ENCODE results near the gene TSPY3. TPM values are rescaled to one million over a fixed set of nuclear protein-coding genes. Genes with fewer than 3 reads are reported as not detected.
"Not testable (repeated sequence)": the region's sequence is repeated elsewhere in the genome, so short reads cannot be mapped to it uniquely, and the experiment has no call there.

Gene TSPY3
- polyA plus RNA-seq (2013, experiment 1 of 2): not detected
- not detected for polyA plus RNA-seq (2013, experiment 2 of 2)

GRCh38 chrY:9398121-9398520 is at the start of gene TSPY3:
TSS of gene TSPY3 (plus strand) at chrY:9398421. CDS start at chrY:9398467, 46 bp downstream.
- not testable (repeated sequence) for H3K4me1 ChIP-seq (ENCODE audit: insufficient read depth, low read length); H3K4me3 ChIP-seq (ENCODE audit: low read length); H3K9me3 ChIP-seq (ENCODE audit: insufficient read depth, low read depth, low read length); H3K36me3 ChIP-seq (ENCODE audit: insufficient read depth, low read length); H3K27ac ChIP-seq (ENCODE audit: low read depth, low read length); H3K9ac ChIP-seq (ENCODE audit: low read depth, low read length); H3K27me3 ChIP-seq (ENCODE audit: insufficient read depth, low read length)
- no CpG with 5 or more reads among the region's 26 CpGs for WGBS

GRCh38 chrY:9357497-9357896 is 40.7 kb upstream of the TSPY3 start, which contains the start of gene TSPY8:
TSS of gene TSPY8 (plus strand) at chrY:9357797. CDS start at chrY:9357843, 46 bp downstream.
- H3K9me3 ChIP-seq (ENCODE audit: insufficient read depth, low read depth, low read length); H3K9ac ChIP-seq (ENCODE audit: low read depth, low read length); H3K27me3 ChIP-seq (ENCODE audit: insufficient read depth, low read length); H3K4me1 ChIP-seq (ENCODE audit: insufficient read depth, low read length); H3K36me3 ChIP-seq (ENCODE audit: insufficient read depth, low read length); H3K4me3 ChIP-seq (ENCODE audit: low read length); H3K27ac ChIP-seq (ENCODE audit: low read depth, low read length): not testable (repeated sequence)
- WGBS: 91% methylated on average over 6 of the region's 25 CpGs

GRCh38 chrY:9396527-9396926 is 1.7 kb upstream of the TSPY3 start:
- H3K4me1 ChIP-seq (ENCODE audit: insufficient read depth, low read length); H3K9me3 ChIP-seq (ENCODE audit: insufficient read depth, low read depth, low read length); H3K36me3 ChIP-seq (ENCODE audit: insufficient read depth, low read length); H3K27me3 ChIP-seq (ENCODE audit: insufficient read depth, low read length); H3K4me3 ChIP-seq (ENCODE audit: low read length); H3K27ac ChIP-seq (ENCODE audit: low read depth, low read length); H3K9ac ChIP-seq (ENCODE audit: low read depth, low read length): not testable (repeated sequence)
- 98% methylated on average over 10 of the region's 26 CpGs for WGBS
